Stomach (tissue), 9 donors: ENCODE measurements around the gene KRTAP4-2. TPM values are rescaled to one million over a fixed set of nuclear protein-coding genes. Genes with fewer than 3 reads are reported as not detected.
"Not testable (repeated sequence)": the region's sequence is repeated elsewhere in the genome, so short reads cannot be mapped to it uniquely, and the experiment has no call there.

Source experiments
- DNase-seq, 2 donors: peaks; one replicate each; pipeline versions ENCODE4 v3.0.0 to v3.0.0-alpha.2; 2013 to 2019
- H3K27ac ChIP-seq, 5 donors: fragments of 200-600 bp in 4 of 5; sonication (generic) in 4 of 5; one replicate each; pipeline ENCODE4 v1.5.1; 2013 to 2019; ENCODE audit warnings: mild to moderate bottlenecking in 1 of 5, moderate library complexity in 1 of 5
- H3K27me3 ChIP-seq, 3 donors: fragments of 200-600 bp; sonication (generic); one replicate each; pipeline ENCODE4 v1.5.1; 2017 to 2019; ENCODE audit warnings: mixed run types in 1 of 3
- H3K36me3 ChIP-seq, 4 donors: fragments of 200-600 bp; sonication (generic); 1 replicate in 3 of 4; 2 replicates in 1 of 4; pipeline ENCODE4 v1.5.1; 2016 to 2019
- H3K4me1 ChIP-seq, 4 donors: fragments of 200-600 bp; sonication (generic); one replicate each; pipeline ENCODE4 v1.5.1; 2016 to 2019
- H3K4me3 ChIP-seq, 4 donors: fragments of 200-600 bp; sonication (generic) in 3 of 4; one replicate each; pipeline ENCODE4 v1.5.1; 2016 to 2019; ENCODE audit warnings: mild to moderate bottlenecking in 1 of 4
- H3K9me3 ChIP-seq, 4 donors: fragments of 200-600 bp; sonication (generic); one replicate each; pipeline ENCODE4 v1.5.1; 2016 to 2019
- EP300 ChIP-seq: sonication (generic); formaldehyde crosslinking; IDR thresholded peaks from one replicate; pipeline ENCODE4 v1.6.1; 2017; ENCODE audit warnings: antibody characterized with exemption
- POLR2A ChIP-seq, 4 donors: fragments of 450-650 bp; IDR thresholded peaks; one replicate each; pipeline ENCODE4 v1.6.1; 2016; ENCODE audit warnings: antibody characterized with exemption in 4 of 4, control low read depth in 2 of 4, mild to moderate bottlenecking in 1 of 4, moderate library complexity in 1 of 4
- POLR2AphosphoS5 ChIP-seq, 3 donors: sonication (generic); formaldehyde crosslinking; IDR thresholded peaks; one replicate each; pipeline ENCODE4 v1.6.1; 2016; ENCODE audit warnings: antibody characterized with exemption in 3 of 3
- WGBS, 5 donors: extraction: QIAGEN DNeasy Blood & Tissue Kit in 3 of 5; methylation state at CpG; one replicate each; pipeline versions ENCODE4 v1.1.5 to v1.1.7; 2013 to 2018; 5-methylcytosine and 5-hydroxymethylcytosine counted together
- intact Hi-C: fragments of 100-400 bp; cut with DNase I; formaldehyde crosslinking; loops from one replicate; pipeline ENCODE4 v1.15.1; 2023; ENCODE audit warnings: low total_unique reads
- polyA plus RNA-seq, 3 donors: library from polyadenylated mRNA; stranded (reverse); fragments of 200-250 nt; gene quantifications; one replicate each; pipeline ENCODE4 v1.2.3, GENCODE V29; 2013
- small RNA-seq, 4 donors: library from RNA; depleted of rRNA; stranded (forward); fragments of <200 nt; gene quantifications; one replicate each; pipeline ENCODE3, GENCODE V24; 2016
- total RNA-seq, 5 donors: library from RNA; depleted of rRNA; stranded (reverse); fragments of >200 nt; gene quantifications; one replicate each; pipeline versions ENCODE4 v1.1.0 to v1.2.3, GENCODE V29; 2014 to 2016
- TF ChIP-seq, protein P1 (sequence below), 7 experiments: fragments of 450-650 bp in 4 of 7; fragments of 200-600 bp in 3 of 7; sonication (generic) in 3 of 7; IDR thresholded peaks; one replicate each; pipeline ENCODE4 v1.5.1; 2016 to 2019; ENCODE audit warnings: antibody characterized with exemption in 7 of 7, control low read depth in 2 of 7, mild to moderate bottlenecking in 1 of 7
- donor health status: healthy with polysubstance abuse.
- donor health status: Bipolar disorder and iron deficiency.
- donor health status: healthy.

The KRTAP4-2 gene
- total and polyA plus RNA-seq, 8 donors: not detected

DNA sequence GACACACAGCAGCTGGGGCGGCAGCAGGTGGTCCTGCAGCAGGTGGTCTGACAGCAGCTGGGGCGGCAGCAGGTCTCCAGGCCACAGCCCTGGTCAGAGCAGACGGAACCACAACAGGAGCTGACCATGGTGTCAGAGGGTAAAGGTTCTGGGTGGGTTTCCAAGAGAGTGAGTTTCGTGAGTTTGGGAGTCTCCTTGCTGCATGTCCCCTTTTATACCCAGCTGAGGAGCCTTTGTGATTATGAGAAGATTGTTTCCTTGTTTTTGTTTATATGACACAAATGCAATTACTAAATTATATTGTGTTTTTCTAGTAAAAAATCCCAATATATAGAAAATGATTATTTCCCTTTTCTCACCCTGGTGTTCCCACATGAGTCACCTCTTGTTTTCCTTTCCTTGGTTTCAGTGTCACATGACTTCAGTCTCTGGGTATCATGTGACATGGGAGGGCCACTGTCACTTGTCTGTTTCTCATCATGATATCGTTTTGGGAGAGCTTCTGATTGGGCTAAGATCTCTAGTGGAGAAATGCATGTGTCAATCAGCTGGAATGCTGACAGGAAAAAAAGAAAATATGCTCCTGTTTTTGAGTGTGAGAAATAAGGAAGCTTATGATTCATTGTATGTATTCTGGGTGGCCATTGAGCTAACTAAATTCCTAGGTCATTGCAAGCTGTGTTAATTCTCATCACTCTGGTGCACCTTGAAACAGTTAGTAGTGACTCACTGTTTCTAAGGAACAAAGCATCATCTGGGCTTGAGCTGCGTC lies 37.5 kb downstream of the KRTAP4-2 start, which contains the start of gene KRTAP4-6:
Gene KRTAP4-6 (minus strand): TSS at position 185 of the 772 bp plus-strand sequence. CDS start 57 bp downstream, at position 128.
- Histone ChIP-seq H3K36me3 (no peaks in the 10 kb centered on the region), H3K27me3 (no peaks in the 10 kb centered on the region), H3K4me3 (no peak within 1 kb of the TSS), H3K4me1 (no peaks in the 10 kb centered on the region), H3K9me3 (peaks cover 0 to 41% (median 31%) of the 10 kb centered on the region in 4 donors), H3K27ac (no peak within 1 kb of the TSS)
- intact Hi-C loops: no loop called here
- DNase-seq: no peak
- WGBS, 5 donors: 70 to 87% (median 81%) methylated on average over 4 to 6 of the region's 6 CpGs
- TF ChIP-seq POLR2A (IDR thresholded peaks at IDR 0.05) (no peak), POLR2AphosphoS5 (IDR thresholded peaks at IDR 0.05) (no peak), EP300 (no peak)
- TF ChIP-seq, protein P1, sequence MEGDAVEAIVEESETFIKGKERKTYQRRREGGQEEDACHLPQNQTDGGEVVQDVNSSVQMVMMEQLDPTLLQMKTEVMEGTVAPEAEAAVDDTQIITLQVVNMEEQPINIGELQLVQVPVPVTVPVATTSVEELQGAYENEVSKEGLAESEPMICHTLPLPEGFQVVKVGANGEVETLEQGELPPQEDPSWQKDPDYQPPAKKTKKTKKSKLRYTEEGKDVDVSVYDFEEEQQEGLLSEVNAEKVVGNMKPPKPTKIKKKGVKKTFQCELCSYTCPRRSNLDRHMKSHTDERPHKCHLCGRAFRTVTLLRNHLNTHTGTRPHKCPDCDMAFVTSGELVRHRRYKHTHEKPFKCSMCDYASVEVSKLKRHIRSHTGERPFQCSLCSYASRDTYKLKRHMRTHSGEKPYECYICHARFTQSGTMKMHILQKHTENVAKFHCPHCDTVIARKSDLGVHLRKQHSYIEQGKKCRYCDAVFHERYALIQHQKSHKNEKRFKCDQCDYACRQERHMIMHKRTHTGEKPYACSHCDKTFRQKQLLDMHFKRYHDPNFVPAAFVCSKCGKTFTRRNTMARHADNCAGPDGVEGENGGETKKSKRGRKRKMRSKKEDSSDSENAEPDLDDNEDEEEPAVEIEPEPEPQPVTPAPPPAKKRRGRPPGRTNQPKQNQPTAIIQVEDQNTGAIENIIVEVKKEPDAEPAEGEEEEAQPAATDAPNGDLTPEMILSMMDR (IDR thresholded peaks at IDR 0.05): no peak

DNA sequence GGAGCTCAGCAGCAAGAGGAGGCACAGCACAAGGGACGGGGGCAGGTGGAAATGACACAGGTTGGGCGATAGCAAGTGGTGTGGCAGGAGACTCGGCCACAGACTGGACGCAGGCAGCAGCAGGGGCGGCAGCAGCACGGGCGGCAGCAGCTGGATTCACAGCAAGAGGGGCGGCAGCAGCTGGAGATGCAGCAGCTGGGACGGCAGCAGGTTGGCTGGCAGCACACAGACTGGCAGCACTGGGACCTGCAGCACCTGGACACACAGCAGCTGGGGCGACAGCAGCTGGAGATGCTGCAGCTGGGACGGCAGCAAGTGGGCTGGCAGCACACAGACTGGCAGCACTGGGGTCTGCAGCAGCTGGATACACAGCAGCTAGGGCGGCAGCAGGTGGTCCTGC lies 38.2 kb downstream of the KRTAP4-2 start:
- peaks cover 0 to 41% (median 31%) of the 10 kb centered on the region in 4 donors for H3K9me3 ChIP-seq
- H3K4me1 ChIP-seq, H3K4me3 ChIP-seq, DNase-seq, H3K36me3 ChIP-seq, H3K27ac ChIP-seq, intact Hi-C loops, H3K27me3 ChIP-seq: not testable (repeated sequence)
- WGBS, 5 donors: 83 to 89% (median 86%) methylated on average over 12 of the region's 12 CpGs

DNA sequence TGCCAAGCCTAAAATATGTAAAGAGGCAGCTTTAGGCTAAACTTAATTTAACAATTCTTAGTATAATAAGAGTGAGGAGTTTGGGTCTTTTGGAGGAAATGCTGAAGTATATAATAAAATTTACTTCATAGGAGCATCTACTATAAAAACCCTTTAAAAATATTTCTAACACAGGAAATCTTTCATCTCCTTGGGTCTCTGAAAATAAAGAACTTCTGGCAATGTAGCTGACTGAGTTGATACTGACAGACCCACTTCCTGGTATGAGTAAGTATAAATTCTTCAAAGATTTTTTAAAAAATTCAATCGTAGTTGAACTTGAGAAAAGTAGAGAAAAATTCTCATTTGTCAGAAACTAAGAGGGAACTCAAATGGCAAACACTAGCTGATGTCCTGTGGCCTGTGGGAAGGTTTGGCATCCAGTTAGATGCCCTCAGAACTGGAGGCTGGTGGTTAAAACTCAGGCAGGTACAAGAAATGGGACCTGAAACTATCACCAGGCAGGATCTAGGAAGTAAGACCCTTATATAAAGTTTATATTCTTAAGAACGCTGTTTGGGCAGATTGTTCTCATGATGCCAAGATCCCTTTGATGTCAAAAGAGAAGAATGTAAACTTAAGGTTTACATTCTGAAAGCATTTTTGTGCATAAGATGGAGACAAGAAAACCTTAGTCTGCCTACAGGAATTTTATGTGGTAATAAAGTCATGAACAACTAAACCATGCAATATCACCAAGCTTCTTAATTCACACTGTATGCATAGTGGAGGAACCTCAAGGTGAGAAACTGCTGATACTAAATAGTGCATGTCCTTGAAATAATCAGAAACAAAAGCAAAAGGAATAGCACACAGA lies 43.9 kb downstream of the KRTAP4-2 start:
- Histone ChIP-seq H3K27ac (no peak overlapping the region), H3K9me3 (peaks cover 0 to 5% (median 0%) of the 10 kb centered on the region in 4 donors), H3K36me3 (no peaks in the 10 kb centered on the region), H3K4me3 (no peak overlapping the region), H3K4me1 (no peaks in the 10 kb centered on the region), H3K27me3 (no peaks in the 10 kb centered on the region)
- TF ChIP-seq POLR2A (IDR thresholded peaks at IDR 0.05) (no peak), POLR2AphosphoS5 (IDR thresholded peaks at IDR 0.05) (no peak), EP300 (no peak)
- TF ChIP-seq, protein P1 (IDR thresholded peaks at IDR 0.05): no peak
- DNase-seq: no peak
- WGBS, 5 donors: 59 to 76% (median 65%) methylated on average over 2 of the region's 2 CpGs
- intact Hi-C loops: no loop called here

- Histone ChIP-seq H3K9me3 (no peaks in the 10 kb centered on the region), H3K27me3 (no peaks in the 10 kb centered on the region), H3K4me3 (no peak overlapping the region), H3K36me3 (no peaks in the 10 kb centered on the region), H3K27ac (no peak overlapping the region), H3K4me1 (no peaks in the 10 kb centered on the region)
- intact Hi-C loops: no loop called here
- DNase-seq: no peak
- TF ChIP-seq POLR2AphosphoS5 (IDR thresholded peaks at IDR 0.05): no peak
- TF ChIP-seq EP300: no peak
- TF ChIP-seq, protein P1 (IDR thresholded peaks at IDR 0.05): no peak
- TF ChIP-seq POLR2A (IDR thresholded peaks at IDR 0.05): no peak
- WGBS, 5 donors: 79 to 87% (median 81%) methylated on average over 3 of the region's 3 CpGs
These were observed 46.0 kb downstream of the KRTAP4-2 start for GRCh38 chr17:41131979-41132378.

Small RNA genes lying within 50 kb of the gene (small RNA-seq; reads per million reads assigned to genes)
- gene KRTAP4-17P: 0 reads per million in 4 donors

Other genes starting within 250 kb of the KRTAP4-2 start
Only the 30 nearest of the 41 such genes appear.
- not detected for gene KRTAP1-5, start 151.0 kb downstream of the KRTAP4-2 start, total RNA-seq
- not detected for gene KRTAP1-5, start 151.0 kb downstream of the KRTAP4-2 start, polyA plus RNA-seq
- not detected for gene KRTAP1-4, start 148.0 kb downstream of the KRTAP4-2 start, total RNA-seq
- not detected for gene KRTAP1-4, start 148.0 kb downstream of the KRTAP4-2 start, polyA plus RNA-seq
- gene KRTAP1-3, start 143.3 kb downstream of the KRTAP4-2 start, total RNA-seq: not detected
- gene KRTAP1-3, start 143.3 kb downstream of the KRTAP4-2 start, polyA plus RNA-seq: not detected
- gene KRTAP1-1, start 136.8 kb downstream of the KRTAP4-2 start, total RNA-seq: not detected
- gene KRTAP1-1, start 136.8 kb downstream of the KRTAP4-2 start, polyA plus RNA-seq: not detected
- gene KRTAP2-1, start 130.9 kb downstream of the KRTAP4-2 start, total RNA-seq: not detected
- not detected for gene KRTAP2-1, start 130.9 kb downstream of the KRTAP4-2 start, polyA plus RNA-seq
- not detected for gene KRTAP2-2, start 123.0 kb downstream of the KRTAP4-2 start, total RNA-seq
- gene KRTAP2-2, start 123.0 kb downstream of the KRTAP4-2 start, polyA plus RNA-seq: not detected
- gene KRTAP2-3, start 118.1 kb downstream of the KRTAP4-2 start, total RNA-seq: not detected
- not detected for gene KRTAP2-3, start 118.1 kb downstream of the KRTAP4-2 start, polyA plus RNA-seq
- not detected for gene KRTAP2-4, start 112.3 kb downstream of the KRTAP4-2 start, total RNA-seq
- gene KRTAP2-4, start 112.3 kb downstream of the KRTAP4-2 start, polyA plus RNA-seq: not detected
- not detected for gene KRTAP4-7, start 94.1 kb downstream of the KRTAP4-2 start, total RNA-seq
- gene KRTAP4-7, start 94.1 kb downstream of the KRTAP4-2 start, polyA plus RNA-seq: not detected
- gene KRTAP4-8, start 80.1 kb downstream of the KRTAP4-2 start, total RNA-seq: not detected
- not detected for gene KRTAP4-8, start 80.1 kb downstream of the KRTAP4-2 start, polyA plus RNA-seq
- not detected for gene KRTAP4-16, start 76.0 kb downstream of the KRTAP4-2 start, total RNA-seq
- not detected for gene KRTAP4-16, start 76.0 kb downstream of the KRTAP4-2 start, polyA plus RNA-seq
- gene KRTAP4-9, start 72.8 kb downstream of the KRTAP4-2 start, total RNA-seq: not detected
- not detected for gene KRTAP4-9, start 72.8 kb downstream of the KRTAP4-2 start, polyA plus RNA-seq
- not detected for gene KRTAP4-11, start 59.8 kb downstream of the KRTAP4-2 start, total RNA-seq
- not detected for gene KRTAP4-11, start 59.8 kb downstream of the KRTAP4-2 start, polyA plus RNA-seq
- not detected for gene KRTAP4-12, start 54.0 kb downstream of the KRTAP4-2 start, total RNA-seq
- gene KRTAP4-12, start 54.0 kb downstream of the KRTAP4-2 start, polyA plus RNA-seq: not detected
- not detected for gene KRTAP4-6, start 37.7 kb downstream of the KRTAP4-2 start, total RNA-seq
- gene KRTAP4-6, start 37.7 kb downstream of the KRTAP4-2 start, polyA plus RNA-seq: not detected
- not detected for gene KRTAP4-5, start 28.4 kb downstream of the KRTAP4-2 start, total RNA-seq
- gene KRTAP4-5, start 28.4 kb downstream of the KRTAP4-2 start, polyA plus RNA-seq: not detected
- not detected for gene KRTAP4-4, start 17.5 kb downstream of the KRTAP4-2 start, total RNA-seq
- gene KRTAP4-4, start 17.5 kb downstream of the KRTAP4-2 start, polyA plus RNA-seq: not detected
- gene KRTAP4-3, start 10.0 kb downstream of the KRTAP4-2 start, total RNA-seq: not detected
- gene KRTAP4-3, start 10.0 kb downstream of the KRTAP4-2 start, polyA plus RNA-seq: not detected
- not detected for gene KRTAP4-1, start 6.7 kb upstream of the KRTAP4-2 start, total RNA-seq
- gene KRTAP4-1, start 6.7 kb upstream of the KRTAP4-2 start, polyA plus RNA-seq: not detected
- gene KRTAP9-1, start 11.7 kb upstream of the KRTAP4-2 start, total RNA-seq: not detected
- gene KRTAP9-1, start 11.7 kb upstream of the KRTAP4-2 start, polyA plus RNA-seq: not detected
- not detected for gene KRTAP9-2, start 48.4 kb upstream of the KRTAP4-2 start, total RNA-seq
- gene KRTAP9-2, start 48.4 kb upstream of the KRTAP4-2 start, polyA plus RNA-seq: not detected
- gene KRTAP9-3, start 54.2 kb upstream of the KRTAP4-2 start, total RNA-seq: not detected
- not detected for gene KRTAP9-3, start 54.2 kb upstream of the KRTAP4-2 start, polyA plus RNA-seq
- not detected for gene KRTAP9-8, start 59.8 kb upstream of the KRTAP4-2 start, total RNA-seq
- not detected for gene KRTAP9-8, start 59.8 kb upstream of the KRTAP4-2 start, polyA plus RNA-seq
- not detected for gene KRTAP9-4, start 71.5 kb upstream of the KRTAP4-2 start, total RNA-seq
- not detected for gene KRTAP9-4, start 71.5 kb upstream of the KRTAP4-2 start, polyA plus RNA-seq
- gene KRTAP9-9, start 77.2 kb upstream of the KRTAP4-2 start, total RNA-seq: not detected
- not detected for gene KRTAP9-9, start 77.2 kb upstream of the KRTAP4-2 start, polyA plus RNA-seq
- gene KRTAP9-6, start 87.2 kb upstream of the KRTAP4-2 start, total RNA-seq: not detected
- not detected for gene KRTAP9-6, start 87.2 kb upstream of the KRTAP4-2 start, polyA plus RNA-seq
- gene KRTAP9-7, start 97.5 kb upstream of the KRTAP4-2 start, total RNA-seq: not detected
- gene KRTAP9-7, start 97.5 kb upstream of the KRTAP4-2 start, polyA plus RNA-seq: not detected
- gene KRTAP29-1, start 124.6 kb upstream of the KRTAP4-2 start, total RNA-seq: not detected
- not detected for gene KRTAP29-1, start 124.6 kb upstream of the KRTAP4-2 start, polyA plus RNA-seq
- gene KRTAP16-1, start 131.1 kb upstream of the KRTAP4-2 start, total RNA-seq: not detected
- not detected for gene KRTAP16-1, start 131.1 kb upstream of the KRTAP4-2 start, polyA plus RNA-seq
- not detected for gene KRTAP17-1, start 137.5 kb upstream of the KRTAP4-2 start, total RNA-seq
- not detected for gene KRTAP17-1, start 137.5 kb upstream of the KRTAP4-2 start, polyA plus RNA-seq